GM23338 (cell line): ENCODE results near the gene TMEM225B.

Experiments
- CREB1 ChIP-seq: fragments of 250-450 bp; sonication (Bioruptor Pico); IDR thresholded peaks from 2 replicates; pipeline ENCODE4 v1.5.0; 2020; ENCODE audit warnings: low read depth, mild to moderate bottlenecking, moderate library complexity
- POLR2AphosphoS5 ChIP-seq: IDR thresholded peaks from 2 replicates; pipeline ENCODE4 v1.6.1; 2016; ENCODE audit warnings: antibody characterized with exemption, low read depth
- TF ChIP-seq, protein P1 (sequence below), 2 experiments: fragments of 200-600 bp in 1 of 2; sonication (generic) in 1 of 2; conservative IDR thresholded peaks; 2 replicates each; pipeline versions ENCODE4 v1.5.1 to v1.6.1; 2016 to 2017; ENCODE audit warnings: antibody characterized with exemption in 2 of 2, low read depth in 2 of 2, mild to moderate bottlenecking in 2 of 2, moderate library complexity in 1 of 2
- TF ChIP-seq, protein P2 (sequence below): IDR thresholded peaks from one replicate; pipeline ENCODE4 v1.6.1; 2018; ENCODE audit warnings: antibody characterized with exemption; ENCODE audit not compliant: unreplicated experiment

DNA sequence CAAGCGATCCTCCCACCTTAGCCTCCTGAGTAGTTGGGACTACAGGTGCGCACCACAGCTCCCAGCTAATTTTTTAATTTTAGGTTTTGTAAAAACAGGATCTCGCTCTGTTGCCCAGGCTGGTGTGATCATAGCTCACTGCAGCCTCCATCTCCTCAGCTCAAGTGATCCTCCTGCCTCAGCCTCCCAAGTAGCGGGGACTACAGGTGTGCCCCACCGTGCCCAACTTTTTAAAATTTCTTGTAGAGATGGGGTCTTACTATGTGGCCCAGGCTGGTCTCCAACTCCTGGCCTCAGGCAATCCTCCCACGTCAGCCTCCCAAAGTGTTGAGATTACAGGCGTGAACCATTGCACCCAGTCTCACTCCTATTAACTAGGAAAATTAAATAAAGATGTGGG is 7.5 kb downstream of the TMEM225B start:
- no peak for TF ChIP-seq POLR2AphosphoS5
- TF ChIP-seq, protein P1, sequence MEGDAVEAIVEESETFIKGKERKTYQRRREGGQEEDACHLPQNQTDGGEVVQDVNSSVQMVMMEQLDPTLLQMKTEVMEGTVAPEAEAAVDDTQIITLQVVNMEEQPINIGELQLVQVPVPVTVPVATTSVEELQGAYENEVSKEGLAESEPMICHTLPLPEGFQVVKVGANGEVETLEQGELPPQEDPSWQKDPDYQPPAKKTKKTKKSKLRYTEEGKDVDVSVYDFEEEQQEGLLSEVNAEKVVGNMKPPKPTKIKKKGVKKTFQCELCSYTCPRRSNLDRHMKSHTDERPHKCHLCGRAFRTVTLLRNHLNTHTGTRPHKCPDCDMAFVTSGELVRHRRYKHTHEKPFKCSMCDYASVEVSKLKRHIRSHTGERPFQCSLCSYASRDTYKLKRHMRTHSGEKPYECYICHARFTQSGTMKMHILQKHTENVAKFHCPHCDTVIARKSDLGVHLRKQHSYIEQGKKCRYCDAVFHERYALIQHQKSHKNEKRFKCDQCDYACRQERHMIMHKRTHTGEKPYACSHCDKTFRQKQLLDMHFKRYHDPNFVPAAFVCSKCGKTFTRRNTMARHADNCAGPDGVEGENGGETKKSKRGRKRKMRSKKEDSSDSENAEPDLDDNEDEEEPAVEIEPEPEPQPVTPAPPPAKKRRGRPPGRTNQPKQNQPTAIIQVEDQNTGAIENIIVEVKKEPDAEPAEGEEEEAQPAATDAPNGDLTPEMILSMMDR (conservative IDR thresholded peaks at IDR 0.05; ENCODE audit: low read depth in 2 of 2) = no peak
- no peak for TF ChIP-seq CREB1
- TF ChIP-seq, protein P2, sequence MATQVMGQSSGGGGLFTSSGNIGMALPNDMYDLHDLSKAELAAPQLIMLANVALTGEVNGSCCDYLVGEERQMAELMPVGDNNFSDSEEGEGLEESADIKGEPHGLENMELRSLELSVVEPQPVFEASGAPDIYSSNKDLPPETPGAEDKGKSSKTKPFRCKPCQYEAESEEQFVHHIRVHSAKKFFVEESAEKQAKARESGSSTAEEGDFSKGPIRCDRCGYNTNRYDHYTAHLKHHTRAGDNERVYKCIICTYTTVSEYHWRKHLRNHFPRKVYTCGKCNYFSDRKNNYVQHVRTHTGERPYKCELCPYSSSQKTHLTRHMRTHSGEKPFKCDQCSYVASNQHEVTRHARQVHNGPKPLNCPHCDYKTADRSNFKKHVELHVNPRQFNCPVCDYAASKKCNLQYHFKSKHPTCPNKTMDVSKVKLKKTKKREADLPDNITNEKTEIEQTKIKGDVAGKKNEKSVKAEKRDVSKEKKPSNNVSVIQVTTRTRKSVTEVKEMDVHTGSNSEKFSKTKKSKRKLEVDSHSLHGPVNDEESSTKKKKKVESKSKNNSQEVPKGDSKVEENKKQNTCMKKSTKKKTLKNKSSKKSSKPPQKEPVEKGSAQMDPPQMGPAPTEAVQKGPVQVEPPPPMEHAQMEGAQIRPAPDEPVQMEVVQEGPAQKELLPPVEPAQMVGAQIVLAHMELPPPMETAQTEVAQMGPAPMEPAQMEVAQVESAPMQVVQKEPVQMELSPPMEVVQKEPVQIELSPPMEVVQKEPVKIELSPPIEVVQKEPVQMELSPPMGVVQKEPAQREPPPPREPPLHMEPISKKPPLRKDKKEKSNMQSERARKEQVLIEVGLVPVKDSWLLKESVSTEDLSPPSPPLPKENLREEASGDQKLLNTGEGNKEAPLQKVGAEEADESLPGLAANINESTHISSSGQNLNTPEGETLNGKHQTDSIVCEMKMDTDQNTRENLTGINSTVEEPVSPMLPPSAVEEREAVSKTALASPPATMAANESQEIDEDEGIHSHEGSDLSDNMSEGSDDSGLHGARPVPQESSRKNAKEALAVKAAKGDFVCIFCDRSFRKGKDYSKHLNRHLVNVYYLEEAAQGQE = no peak
